Cerebellar nuclear complex (tissue), 1 donor: Measurements from ENCODE around the gene SLC9A9.

Experiments used
- DNase-seq, 2 experiments: peaks; one replicate each; lab custom pipeline; 2025; lab: John Stamatoyannopoulos, UW

The SLC9A9 gene

GRCh38 chr3:143321058-143321769, 527.1 kb downstream of the SLC9A9 start:
- no peak for DNase-seq

- DNase-seq, result no peak
Observed at GRCh38 chr3:143315766-143316165, 532.5 kb downstream of the SLC9A9 start.

GRCh38 chr3:143314251-143315093, 533.8 kb downstream of the SLC9A9 start:
- DNase-seq, result no peak

- no peak for DNase-seq
Observed at GRCh38 chr3:143313893-143314188, 534.4 kb downstream of the SLC9A9 start.

- DNase-seq, result no peak
Observed at GRCh38 chr3:143313025-143313892, 535.0 kb downstream of the SLC9A9 start.

- no peak for DNase-seq
Observed at GRCh38 chr3:143311096-143311495, 537.2 kb downstream of the SLC9A9 start.

- no peak for DNase-seq
Observed at GRCh38 chr3:143309705-143310104, 538.6 kb downstream of the SLC9A9 start.

GRCh38 chr3:143307613-143308183, 540.6 kb downstream of the SLC9A9 start:
- DNase-seq, result no peak

- DNase-seq, result no peak
Observed at GRCh38 chr3:143306407-143306806, 541.9 kb downstream of the SLC9A9 start.

- no peak for DNase-seq
Observed at GRCh38 chr3:143302638-143303171, 545.6 kb downstream of the SLC9A9 start.

- DNase-seq, result no peak
Observed at GRCh38 chr3:143301031-143301901, 547.0 kb downstream of the SLC9A9 start.

GRCh38 chr3:143298886-143299535, 549.3 kb downstream of the SLC9A9 start:
- DNase-seq, result no peak

- no peak for DNase-seq
Observed at GRCh38 chr3:143298380-143298779, 549.9 kb downstream of the SLC9A9 start.

- no peak for DNase-seq
Observed at GRCh38 chr3:143295201-143296080, 552.8 kb downstream of the SLC9A9 start.

GRCh38 chr3:143294188-143294587, 554.1 kb downstream of the SLC9A9 start:
- DNase-seq, result no peak

- no peak for DNase-seq
Observed at GRCh38 chr3:143291836-143292447, 556.3 kb downstream of the SLC9A9 start.

GRCh38 chr3:143288944-143289343, 559.3 kb downstream of the SLC9A9 start:
- no peak for DNase-seq

GRCh38 chr3:143287403-143287802, 560.9 kb downstream of the SLC9A9 start:
- DNase-seq, result no peak
